Adrenal gland (tissue), 5 donors: ENCODE results near the gene POLL.

Source experiments
- POLR2A ChIP-seq, 2 donors: fragments of 450-650 bp; IDR thresholded peaks; one replicate each; pipeline ENCODE4 v1.6.1; 2017; ENCODE audit warnings: antibody characterized with exemption in 2 of 2, mild to moderate bottlenecking in 2 of 2, moderate library complexity in 1 of 2
- TF ChIP-seq, protein P1 (sequence below), 6 experiments: fragments of 450-650 bp in 4 of 6; fragments of 200-600 bp in 2 of 6; sonication (generic) in 1 of 6; IDR thresholded peaks; 1 replicate in 5 of 6; 2 replicates in 1 of 6; pipeline versions ENCODE4 v1.5.1 to v1.8.0; 2016 to 2021; ENCODE audit warnings: antibody characterized with exemption in 6 of 6, mild to moderate bottlenecking in 2 of 6, moderate library complexity in 1 of 6
- donor health status: DM: no; HTN: no; CAD: no.

DNA sequence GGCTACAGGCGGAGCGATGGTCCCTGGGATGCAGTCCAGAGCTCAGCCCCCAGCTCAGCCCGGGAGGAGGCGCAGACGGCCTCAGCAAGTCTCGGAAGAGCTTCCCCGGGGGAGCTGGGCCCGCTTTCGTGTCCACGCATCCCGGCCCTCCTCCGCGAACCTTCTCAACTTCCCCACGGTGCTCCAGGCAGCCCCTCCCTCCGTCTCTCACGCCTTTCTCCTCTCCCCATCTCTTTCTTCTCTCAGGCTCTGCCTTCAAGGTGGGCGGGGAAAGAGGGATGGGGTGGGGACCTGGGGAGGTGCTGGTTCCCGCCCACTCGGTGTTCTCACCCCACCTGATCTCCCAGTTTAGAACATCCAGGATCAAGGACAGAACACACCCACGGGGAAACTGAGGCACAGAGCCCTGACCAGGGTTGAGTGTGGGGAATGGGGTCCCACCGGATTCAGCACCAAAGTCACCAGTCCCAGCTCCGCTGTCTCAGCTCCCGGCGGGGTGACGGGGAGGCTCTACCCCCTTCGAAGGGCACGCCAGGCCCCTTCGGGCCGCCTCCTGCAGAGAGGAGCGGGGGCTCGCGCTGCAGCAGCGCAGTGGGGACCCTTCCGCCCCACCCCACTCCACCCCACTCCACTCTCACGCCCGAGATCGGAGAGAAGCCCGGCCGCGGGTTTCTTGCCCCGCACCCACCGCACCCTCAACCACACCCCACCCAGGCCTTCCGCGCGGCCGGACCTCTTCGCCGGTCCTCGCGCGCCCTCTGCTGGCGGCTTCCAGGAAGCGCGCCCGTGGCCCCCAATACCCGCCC lies 18.2 kb downstream of the POLL start:
- TF ChIP-seq POLR2A (IDR thresholded peaks at IDR 0.05), result no peak
- TF ChIP-seq, protein P1, sequence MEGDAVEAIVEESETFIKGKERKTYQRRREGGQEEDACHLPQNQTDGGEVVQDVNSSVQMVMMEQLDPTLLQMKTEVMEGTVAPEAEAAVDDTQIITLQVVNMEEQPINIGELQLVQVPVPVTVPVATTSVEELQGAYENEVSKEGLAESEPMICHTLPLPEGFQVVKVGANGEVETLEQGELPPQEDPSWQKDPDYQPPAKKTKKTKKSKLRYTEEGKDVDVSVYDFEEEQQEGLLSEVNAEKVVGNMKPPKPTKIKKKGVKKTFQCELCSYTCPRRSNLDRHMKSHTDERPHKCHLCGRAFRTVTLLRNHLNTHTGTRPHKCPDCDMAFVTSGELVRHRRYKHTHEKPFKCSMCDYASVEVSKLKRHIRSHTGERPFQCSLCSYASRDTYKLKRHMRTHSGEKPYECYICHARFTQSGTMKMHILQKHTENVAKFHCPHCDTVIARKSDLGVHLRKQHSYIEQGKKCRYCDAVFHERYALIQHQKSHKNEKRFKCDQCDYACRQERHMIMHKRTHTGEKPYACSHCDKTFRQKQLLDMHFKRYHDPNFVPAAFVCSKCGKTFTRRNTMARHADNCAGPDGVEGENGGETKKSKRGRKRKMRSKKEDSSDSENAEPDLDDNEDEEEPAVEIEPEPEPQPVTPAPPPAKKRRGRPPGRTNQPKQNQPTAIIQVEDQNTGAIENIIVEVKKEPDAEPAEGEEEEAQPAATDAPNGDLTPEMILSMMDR (IDR thresholded peaks at IDR 0.05), result peak; percentile 65 to 91 (median 80)
